ENCODE data around the gene SOWAHB. TPM values are rescaled to one million over a fixed set of nuclear protein-coding genes. Genes with fewer than 3 reads are reported as not detected.

The SOWAHB gene
- total RNA-seq, 3 donors from 2014 or later (not counting 1 experiment from before 2014, with no cell fraction given): not detected

DNA sequence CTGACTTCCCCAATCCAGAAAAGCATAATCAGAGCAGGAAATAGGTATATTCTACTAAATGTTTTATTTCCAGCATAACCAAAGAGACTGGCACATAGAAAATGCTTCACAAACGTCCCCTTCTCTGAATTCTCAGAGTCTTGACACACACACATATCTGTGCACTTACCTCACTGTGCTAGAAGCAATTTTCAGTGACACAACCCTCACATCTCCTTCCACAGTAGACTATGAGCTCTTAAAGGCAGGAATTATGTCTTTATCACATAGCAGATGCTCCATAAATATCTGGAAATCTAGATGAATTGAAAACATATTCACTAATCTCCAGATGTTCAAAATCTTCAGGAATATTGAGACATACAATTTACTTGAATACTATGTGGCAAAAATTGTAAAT, 5.9 kb downstream of the SOWAHB start:
- ATAC-seq: no peak
- TF ChIP-seq, protein P1, sequence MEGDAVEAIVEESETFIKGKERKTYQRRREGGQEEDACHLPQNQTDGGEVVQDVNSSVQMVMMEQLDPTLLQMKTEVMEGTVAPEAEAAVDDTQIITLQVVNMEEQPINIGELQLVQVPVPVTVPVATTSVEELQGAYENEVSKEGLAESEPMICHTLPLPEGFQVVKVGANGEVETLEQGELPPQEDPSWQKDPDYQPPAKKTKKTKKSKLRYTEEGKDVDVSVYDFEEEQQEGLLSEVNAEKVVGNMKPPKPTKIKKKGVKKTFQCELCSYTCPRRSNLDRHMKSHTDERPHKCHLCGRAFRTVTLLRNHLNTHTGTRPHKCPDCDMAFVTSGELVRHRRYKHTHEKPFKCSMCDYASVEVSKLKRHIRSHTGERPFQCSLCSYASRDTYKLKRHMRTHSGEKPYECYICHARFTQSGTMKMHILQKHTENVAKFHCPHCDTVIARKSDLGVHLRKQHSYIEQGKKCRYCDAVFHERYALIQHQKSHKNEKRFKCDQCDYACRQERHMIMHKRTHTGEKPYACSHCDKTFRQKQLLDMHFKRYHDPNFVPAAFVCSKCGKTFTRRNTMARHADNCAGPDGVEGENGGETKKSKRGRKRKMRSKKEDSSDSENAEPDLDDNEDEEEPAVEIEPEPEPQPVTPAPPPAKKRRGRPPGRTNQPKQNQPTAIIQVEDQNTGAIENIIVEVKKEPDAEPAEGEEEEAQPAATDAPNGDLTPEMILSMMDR (IDR thresholded peaks at IDR 0.05): no peak
- 21% methylated on average over 1 of the region's 1 CpG for WGBS (ENCODE audit: insufficient coverage)
- peaks cover 2% of the 10 kb centered on the region for H3K4me1 ChIP-seq (ENCODE audit: control insufficient read depth, insufficient read depth, low read length)
- no peak overlapping the region for H3K27ac ChIP-seq (ENCODE audit: low read length)
- H3K9me3 ChIP-seq (ENCODE audit: control insufficient read depth, insufficient read depth, low read length): no peaks in the 10 kb centered on the region
- peaks cover 11% of the 10 kb centered on the region for H3K27me3 ChIP-seq (ENCODE audit: control insufficient read depth, insufficient read depth, low read length)
- intact Hi-C loops (cut with micrococcal nuclease): no loop called here
- H3K4me1 Mint-ChIP-seq: no peaks in the 10 kb centered on the region
- peaks cover 18 to 45% of the 10 kb centered on the region in 2 donors for H3K27me3 Mint-ChIP-seq (ENCODE audit: low read depth in 2 of 2)
- H3K36me3 ChIP-seq (ENCODE audit: control insufficient read depth, insufficient read depth, low read length): no peaks in the 10 kb centered on the region
- H3K4me3 Mint-ChIP-seq: no peak overlapping the region
- no peak for DNase-seq
- H3K4me3 ChIP-seq (ENCODE audit: low read length): no peak overlapping the region
- H3K9me3 Mint-ChIP-seq: no peaks in the 10 kb centered on the region
- H3K36me3 Mint-ChIP-seq: no peaks in the 10 kb centered on the region
- no peak overlapping the region for H3K27ac Mint-ChIP-seq

GRCh38 chr4:76886848-76887441, 11.0 kb downstream of the SOWAHB start:
- no peaks in the 10 kb centered on the region for H3K9me3 ChIP-seq (ENCODE audit: control insufficient read depth, insufficient read depth, low read length)
- TF ChIP-seq, protein P1 (IDR thresholded peaks at IDR 0.05): no peak
- no peak overlapping the region for H3K27ac ChIP-seq (ENCODE audit: low read length)
- no peak for ATAC-seq
- H3K36me3 ChIP-seq (ENCODE audit: control insufficient read depth, insufficient read depth, low read length): no peaks in the 10 kb centered on the region
- no peaks in the 10 kb centered on the region for H3K36me3 Mint-ChIP-seq
- no peaks in the 10 kb centered on the region for H3K4me1 Mint-ChIP-seq
- H3K4me1 ChIP-seq (ENCODE audit: control insufficient read depth, insufficient read depth, low read length): no peaks in the 10 kb centered on the region
- intact Hi-C loops (cut with micrococcal nuclease): no loop called here
- H3K27me3 ChIP-seq (ENCODE audit: control insufficient read depth, insufficient read depth, low read length): peaks cover 3% of the 10 kb centered on the region
- 89% methylated on average over 7 of the region's 7 CpGs for WGBS (ENCODE audit: insufficient coverage)
- no peak overlapping the region for H3K27ac Mint-ChIP-seq
- H3K4me3 Mint-ChIP-seq: no peak overlapping the region
- no peak overlapping the region for H3K4me3 ChIP-seq (ENCODE audit: low read length)
- no peaks in the 10 kb centered on the region for H3K9me3 Mint-ChIP-seq
- DNase-seq: no peak
- peaks cover 13 to 32% of the 10 kb centered on the region in 2 donors for H3K27me3 Mint-ChIP-seq (ENCODE audit: low read depth in 2 of 2)

DNA sequence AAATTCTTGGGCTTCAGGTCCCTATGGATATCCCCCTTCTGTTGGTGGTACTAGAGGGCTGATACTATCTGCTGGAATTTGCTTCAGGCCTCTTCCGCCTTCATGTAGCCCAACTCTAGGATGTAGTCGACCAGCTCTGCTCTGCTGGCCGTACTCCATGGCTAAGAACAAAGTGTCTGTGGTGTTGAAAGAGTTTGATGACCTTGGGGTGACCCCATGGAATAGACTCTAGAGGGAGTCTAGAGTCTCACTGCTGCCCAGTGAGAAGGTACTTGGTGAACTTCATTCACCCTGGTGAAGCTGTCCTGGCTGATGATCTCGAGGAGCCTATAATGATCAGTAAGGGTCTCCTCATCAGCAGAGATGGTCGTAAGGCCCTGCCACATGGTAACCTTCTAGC, 11.7 kb downstream of the SOWAHB start:
- DNase-seq (no peak), ATAC-seq (no peak)
- no peaks in the 10 kb centered on the region for H3K27me3 ChIP-seq (ENCODE audit: control insufficient read depth, insufficient read depth, low read length)
- Mint-ChIP-seq H3K4me1 (no peaks in the 10 kb centered on the region), H3K4me3 (no peak overlapping the region), H3K9me3 (no peaks in the 10 kb centered on the region), H3K27ac (no peak overlapping the region), H3K27me3 (ENCODE audit: low read depth in 2 of 2) (peaks cover 9 to 26% of the 10 kb centered on the region in 2 donors), H3K36me3 (no peaks in the 10 kb centered on the region)
- no peaks in the 10 kb centered on the region for H3K36me3 ChIP-seq (ENCODE audit: control insufficient read depth, insufficient read depth, low read length)
- H3K27ac ChIP-seq (ENCODE audit: low read length): no peak overlapping the region
- H3K4me3 ChIP-seq (ENCODE audit: low read length): no peak overlapping the region
- H3K4me1 ChIP-seq (ENCODE audit: control insufficient read depth, insufficient read depth, low read length): no peaks in the 10 kb centered on the region
- intact Hi-C loops (cut with micrococcal nuclease): no loop called here
- WGBS (ENCODE audit: insufficient coverage): 91% methylated on average over 5 of the region's 5 CpGs
- TF ChIP-seq, protein P1 (IDR thresholded peaks at IDR 0.05): no peak
- H3K9me3 ChIP-seq (ENCODE audit: control insufficient read depth, insufficient read depth, low read length): no peaks in the 10 kb centered on the region

DNA sequence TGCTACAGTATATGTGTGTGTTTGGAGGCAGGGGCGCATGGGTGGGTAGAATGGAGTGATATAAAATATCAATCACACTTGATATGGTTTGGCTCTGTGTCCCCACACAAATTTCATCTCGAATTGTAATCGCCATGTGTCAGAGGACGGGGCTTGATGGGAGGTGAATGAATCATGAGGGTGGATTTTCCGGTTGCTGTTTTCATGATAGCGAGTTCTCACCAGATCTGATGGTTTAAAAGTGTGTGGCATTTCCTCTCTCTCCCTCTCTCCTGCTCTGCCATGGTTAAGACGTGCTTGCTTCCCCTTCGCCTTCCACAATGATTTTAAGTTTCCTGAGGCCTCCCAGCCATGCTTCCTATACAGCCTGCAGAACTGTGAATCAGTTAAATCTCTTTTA, 14.8 kb downstream of the SOWAHB start:
- Histone ChIP-seq H3K4me1 (ENCODE audit: control insufficient read depth, insufficient read depth, low read length) (no peaks in the 10 kb centered on the region), H3K27ac (ENCODE audit: low read length) (no peak overlapping the region), H3K27me3 (ENCODE audit: control insufficient read depth, insufficient read depth, low read length) (no peaks in the 10 kb centered on the region), H3K36me3 (ENCODE audit: control insufficient read depth, insufficient read depth, low read length) (no peaks in the 10 kb centered on the region), H3K9me3 (ENCODE audit: control insufficient read depth, insufficient read depth, low read length) (no peaks in the 10 kb centered on the region), H3K4me3 (ENCODE audit: low read length) (no peak overlapping the region)
- no peak overlapping the region for H3K27ac Mint-ChIP-seq
- H3K36me3 Mint-ChIP-seq: no peaks in the 10 kb centered on the region
- no peak for DNase-seq
- H3K27me3 Mint-ChIP-seq (ENCODE audit: low read depth in 2 of 2): peaks cover 10 to 33% of the 10 kb centered on the region in 2 donors
- TF ChIP-seq, protein P1 (IDR thresholded peaks at IDR 0.05): no peak
- no peak overlapping the region for H3K4me3 Mint-ChIP-seq
- no peak for ATAC-seq
- H3K4me1 Mint-ChIP-seq: no peaks in the 10 kb centered on the region
- 82% methylated on average over 6 of the region's 8 CpGs for WGBS (ENCODE audit: insufficient coverage)
- no peaks in the 10 kb centered on the region for H3K9me3 Mint-ChIP-seq
- intact Hi-C loops (cut with micrococcal nuclease): no loop called here

Measured in natural killer cell (primary cell).